Tongue (tissue), 2 donors: ENCODE results near the gene SLC2A8. TPM values are rescaled to one million over a fixed set of nuclear protein-coding genes. Genes with fewer than 3 reads are reported as not detected.
A peak's percentile ranks its signal among the peaks of the same experiment; 100 is the strongest.

Experiments
- DNase-seq: peaks from one replicate; pipeline ENCODE4 v3.0.0-alpha.2; 2015
- total RNA-seq: library from RNA; depleted of rRNA; stranded (reverse); fragments of >200 nt; gene quantifications from one replicate; pipeline ENCODE4 v1.2.3, GENCODE V29; 2014

Gene SLC2A8
- total RNA-seq, 1 donor from 2014 or later = 27.9 TPM

DNA sequence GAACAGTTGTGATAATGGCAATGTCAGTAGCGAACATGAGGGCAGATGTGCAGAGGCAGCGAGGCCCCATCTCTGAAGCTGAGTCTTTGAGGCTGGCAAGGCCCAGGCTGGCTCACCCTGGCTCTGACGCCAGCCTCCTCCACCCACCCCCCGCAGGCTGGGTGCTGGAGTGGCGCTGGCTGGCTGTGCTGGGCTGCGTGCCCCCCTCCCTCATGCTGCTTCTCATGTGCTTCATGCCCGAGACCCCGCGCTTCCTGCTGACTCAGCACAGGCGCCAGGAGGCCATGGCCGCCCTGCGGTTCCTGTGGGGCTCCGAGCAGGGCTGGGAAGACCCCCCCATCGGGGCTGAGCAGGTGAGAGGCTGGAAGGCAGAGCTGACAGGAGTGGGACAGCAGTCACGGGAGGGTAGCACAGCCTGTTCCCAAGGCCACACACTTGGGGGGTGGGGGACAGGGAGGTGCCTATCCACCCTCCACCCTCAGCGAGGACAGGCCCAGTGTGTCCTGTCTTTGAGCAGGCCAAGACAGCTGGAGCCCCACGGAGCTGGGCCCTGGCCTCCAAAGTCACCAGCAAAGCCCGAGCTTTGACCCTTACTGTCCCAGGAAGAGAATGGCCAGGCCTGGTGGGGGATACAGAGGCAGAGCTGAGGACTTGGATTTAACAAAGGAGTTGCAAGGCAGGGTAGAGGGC is 5.6 kb downstream of the SLC2A8 start:
- no peak for DNase-seq

DNA sequence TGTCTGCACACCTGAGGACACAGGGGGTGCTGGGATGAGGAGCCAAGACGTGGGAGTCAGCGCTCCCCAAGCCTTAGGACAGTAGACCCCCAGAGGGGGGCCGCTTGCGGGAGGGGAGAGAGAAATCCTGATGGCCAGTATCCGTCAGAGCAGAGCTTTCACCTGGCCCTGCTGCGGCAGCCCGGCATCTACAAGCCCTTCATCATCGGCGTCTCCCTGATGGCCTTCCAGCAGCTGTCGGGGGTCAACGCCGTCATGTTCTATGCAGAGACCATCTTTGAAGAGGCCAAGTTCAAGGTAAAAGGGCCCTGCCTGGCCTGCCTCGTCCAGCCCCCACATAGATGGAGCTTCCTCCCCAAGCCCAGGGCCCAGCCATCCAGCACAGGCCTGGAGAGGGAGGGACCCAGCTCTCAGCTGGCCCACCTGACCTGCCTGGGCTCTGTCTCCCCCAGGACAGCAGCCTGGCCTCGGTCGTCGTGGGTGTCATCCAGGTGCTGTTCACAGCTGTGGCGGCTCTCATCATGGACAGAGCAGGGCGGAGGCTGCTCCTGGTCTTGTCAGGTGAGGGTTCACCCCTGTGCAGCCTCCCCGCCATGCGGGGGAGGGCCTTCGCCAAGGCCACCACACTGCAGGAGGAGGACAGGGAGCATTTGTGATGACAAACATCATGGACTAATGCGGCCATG is 6.7 kb downstream of the SLC2A8 start:
- no peak for DNase-seq

DNA sequence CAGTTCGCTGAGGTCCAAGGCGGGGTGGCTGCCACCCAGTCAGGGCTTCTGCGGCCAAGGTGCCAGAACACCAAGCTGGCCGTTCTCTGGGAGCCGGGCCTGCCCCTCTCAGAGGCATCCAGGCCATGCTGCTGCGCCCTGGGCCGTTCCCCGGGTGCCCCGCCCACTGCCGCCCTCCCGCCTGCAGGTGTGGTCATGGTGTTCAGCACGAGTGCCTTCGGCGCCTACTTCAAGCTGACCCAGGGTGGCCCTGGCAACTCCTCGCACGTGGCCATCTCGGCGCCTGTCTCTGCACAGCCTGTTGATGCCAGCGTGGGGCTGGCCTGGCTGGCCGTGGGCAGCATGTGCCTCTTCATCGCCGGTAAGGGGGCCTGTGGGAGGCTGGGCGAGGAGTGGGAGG is 7.7 kb downstream of the SLC2A8 start:
- DNase-seq = no peak

DNA sequence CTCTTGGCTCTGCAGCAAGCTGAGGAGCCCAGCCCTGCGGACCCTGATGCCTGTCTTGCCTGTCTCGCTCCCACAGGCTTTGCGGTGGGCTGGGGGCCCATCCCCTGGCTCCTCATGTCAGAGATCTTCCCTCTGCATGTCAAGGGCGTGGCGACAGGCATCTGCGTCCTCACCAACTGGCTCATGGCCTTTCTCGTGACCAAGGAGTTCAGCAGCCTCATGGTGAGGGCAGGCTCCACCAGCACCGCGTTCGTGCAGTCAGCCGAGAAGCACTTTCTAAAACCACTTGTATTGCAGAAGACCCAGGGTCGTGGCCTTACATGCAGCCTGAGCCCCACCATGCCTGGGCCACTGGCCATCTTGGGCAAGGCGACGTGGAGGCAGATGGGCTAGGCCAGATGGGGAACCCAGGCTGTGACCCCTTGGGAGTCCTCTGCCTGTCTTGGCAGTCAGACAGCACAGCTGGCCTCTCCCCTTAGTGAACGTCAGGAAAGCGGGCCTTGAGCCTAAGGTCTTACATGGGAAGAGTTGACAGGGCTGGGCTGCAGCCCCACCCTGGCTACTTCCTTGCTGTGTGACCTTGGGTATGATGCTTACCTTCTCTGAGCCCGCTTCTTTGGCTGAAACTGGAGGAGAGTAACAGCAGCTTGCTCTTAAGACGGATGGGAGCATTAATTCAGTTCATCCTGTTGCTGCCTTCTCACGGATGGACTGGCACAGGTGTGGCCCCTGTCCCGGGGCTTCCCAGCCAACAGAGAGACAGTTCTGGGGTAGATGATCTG is 8.6 kb downstream of the SLC2A8 start:
- no peak for DNase-seq

DNA sequence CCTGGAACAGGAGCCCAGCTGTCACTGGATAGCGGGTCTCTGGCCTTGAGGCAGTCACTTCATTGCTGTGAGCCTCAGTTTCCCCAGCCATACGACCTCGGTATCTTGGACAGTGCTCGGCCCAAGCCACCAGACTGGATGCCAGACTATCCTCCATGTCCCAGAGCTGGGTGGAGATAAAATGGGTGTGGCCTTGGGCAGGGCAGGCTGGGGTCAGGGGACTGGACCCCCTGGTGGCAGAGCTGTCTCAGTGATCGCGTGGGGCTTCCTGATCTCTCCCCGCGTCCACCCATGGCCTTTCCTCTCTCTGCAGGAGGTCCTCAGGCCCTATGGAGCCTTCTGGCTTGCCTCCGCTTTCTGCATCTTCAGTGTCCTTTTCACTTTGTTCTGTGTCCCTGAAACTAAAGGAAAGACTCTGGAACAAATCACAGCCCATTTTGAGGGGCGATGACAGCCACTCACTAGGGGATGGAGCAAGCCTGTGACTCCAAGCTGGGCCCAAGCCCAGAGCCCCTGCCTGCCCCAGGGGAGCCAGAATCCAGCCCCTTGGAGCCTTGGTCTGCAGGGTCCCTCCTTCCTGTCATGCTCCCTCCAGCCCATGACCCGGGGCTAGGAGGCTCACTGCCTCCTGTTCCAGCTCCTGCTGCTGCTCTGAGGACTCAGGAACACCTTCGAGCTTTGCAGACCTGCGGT is 10.0 kb downstream of the SLC2A8 start:
- no peak for DNase-seq

DNA sequence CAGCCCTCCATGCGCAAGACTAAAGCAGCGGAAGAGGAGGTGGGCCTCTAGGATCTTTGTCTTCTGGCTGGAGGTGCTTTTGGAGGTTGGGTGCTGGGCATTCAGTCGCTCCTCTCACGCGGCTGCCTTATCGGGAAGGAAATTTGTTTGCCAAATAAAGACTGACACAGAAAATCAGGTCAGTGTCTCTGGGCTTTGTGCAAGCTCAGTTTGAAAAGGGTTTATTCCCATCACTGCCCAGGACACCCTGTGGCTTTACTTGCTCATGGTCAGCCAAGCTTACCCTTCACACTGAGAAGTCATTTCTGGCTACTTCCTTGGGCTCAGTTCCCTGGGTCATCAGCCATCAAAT is 10.5 kb downstream of the SLC2A8 start:
- DNase-seq = no peak

DNA sequence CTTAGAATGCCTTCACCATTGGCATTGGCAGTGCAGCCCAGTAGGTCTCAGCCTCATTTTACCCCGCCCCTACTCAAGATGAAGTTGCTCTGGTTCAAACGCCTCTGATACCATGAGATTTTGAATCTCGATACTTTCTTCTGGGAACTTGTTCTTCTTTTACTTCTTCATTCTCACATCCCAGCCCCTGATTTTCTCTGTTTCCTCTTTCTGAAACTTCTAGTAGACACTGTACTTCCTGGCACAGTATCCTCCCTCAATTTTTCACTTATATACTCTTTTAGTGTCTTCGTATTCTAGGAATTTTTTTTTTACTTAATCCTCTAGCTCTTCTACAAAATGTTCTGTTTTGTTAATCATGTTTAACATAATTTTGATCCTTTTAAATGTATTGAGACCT is 14.2 kb downstream of the SLC2A8 start:
- no peak for DNase-seq

DNA sequence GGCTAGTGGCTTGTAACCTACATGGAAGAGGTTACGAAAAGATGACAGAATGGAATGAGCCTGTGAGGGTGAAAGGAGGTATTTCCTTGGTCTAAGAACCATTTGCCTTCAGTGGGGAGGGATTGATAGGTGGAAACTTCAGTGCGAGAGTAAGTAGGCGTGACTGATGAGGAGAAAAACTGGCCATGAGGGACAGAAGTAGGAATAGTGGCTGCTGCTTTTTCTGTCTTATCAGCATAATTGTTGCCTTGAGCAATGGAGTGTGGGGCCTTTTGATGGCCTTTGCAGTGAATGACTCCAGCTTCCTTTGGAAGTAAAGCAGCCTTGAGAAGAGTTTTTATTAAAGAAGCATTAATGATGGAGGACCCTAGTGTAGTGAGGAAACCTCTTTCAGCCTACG is 18.2 kb downstream of the SLC2A8 start:
- no peak for DNase-seq

DNA sequence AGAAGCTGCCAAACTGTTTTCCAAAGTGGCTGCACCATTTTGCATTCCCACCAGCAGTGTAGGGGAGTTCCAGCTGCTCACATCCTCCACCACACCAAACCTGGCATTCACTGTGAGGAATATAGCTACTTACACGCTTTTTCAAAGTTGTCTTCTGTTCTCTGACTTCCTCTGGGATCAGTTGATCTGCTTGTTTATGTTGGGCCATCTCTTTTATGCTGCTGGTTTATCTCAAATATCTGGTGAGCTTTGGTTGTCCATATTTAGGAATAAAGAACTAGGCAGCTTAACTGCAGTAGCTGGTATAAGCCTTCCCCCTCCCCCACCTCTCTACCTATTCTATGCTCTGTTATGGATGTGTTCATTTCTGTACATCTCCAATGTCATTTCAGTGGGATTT is 18.7 kb downstream of the SLC2A8 start:
- DNase-seq = no peak

DNA sequence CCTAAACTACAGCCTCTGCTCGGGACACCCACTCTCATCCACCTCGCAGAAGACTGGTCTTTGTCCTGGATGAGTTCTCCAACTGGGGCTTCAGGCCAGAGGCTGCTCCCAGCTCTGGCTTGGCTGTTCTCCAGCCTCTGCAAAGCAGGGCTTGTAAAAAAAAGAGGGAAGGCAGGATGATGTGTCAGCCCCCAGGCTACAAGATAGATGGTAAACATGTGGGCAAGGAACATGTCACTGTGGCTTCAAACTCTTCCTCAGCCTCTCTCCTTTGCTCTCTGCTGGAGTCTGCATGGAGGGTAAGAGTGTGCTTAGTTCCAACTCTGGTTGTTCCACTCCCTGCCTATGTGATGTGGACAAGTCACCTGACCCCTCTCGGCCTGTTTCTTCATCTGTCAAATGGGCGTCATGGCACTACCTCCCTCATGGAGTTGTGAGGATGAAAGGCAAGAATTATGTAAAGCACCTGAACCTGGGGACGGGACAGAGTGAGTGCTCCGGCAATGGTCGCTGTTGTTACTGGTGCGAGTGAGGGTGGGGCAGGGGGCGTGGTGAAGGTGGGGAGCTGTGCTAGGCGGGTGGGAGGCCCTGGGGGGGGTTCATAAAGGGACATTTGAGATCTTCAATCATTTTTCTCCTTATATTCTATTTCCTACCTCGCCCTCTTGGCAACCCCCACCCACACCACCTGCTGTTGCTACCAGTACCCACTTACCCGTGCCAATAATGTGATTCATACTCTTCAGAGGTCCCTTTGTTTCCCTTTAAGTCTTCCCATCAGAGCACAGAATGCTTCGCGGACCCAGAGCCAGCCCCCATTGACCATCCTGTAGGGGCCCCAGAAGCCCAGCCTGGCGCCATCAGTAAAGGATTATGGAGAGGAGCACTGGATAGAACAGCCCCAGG is 20.4 kb downstream of the SLC2A8 start:
- peak; percentile 64 for DNase-seq

DNA sequence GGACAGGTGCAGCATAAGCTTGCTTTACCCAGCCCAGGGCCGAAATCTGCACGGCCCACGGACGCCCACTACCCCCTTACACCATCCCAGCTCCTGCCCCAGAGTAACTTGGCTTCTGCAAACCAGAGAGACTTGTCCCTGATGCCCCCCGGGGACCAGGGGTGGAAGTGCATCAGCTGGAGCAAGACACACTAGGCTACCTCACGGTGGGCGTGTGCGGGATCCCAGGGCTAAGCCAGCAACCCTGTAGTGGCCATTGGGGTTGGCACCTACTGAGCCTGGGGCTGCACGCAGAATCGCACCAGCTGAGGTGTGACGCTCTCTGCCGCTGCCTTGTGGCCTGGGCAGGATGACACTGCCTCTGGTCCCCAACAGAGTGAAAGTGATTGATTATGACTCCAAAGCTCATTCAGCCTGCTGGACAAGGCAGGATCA is 21.1 kb downstream of the SLC2A8 start:
- no peak for DNase-seq

DNA sequence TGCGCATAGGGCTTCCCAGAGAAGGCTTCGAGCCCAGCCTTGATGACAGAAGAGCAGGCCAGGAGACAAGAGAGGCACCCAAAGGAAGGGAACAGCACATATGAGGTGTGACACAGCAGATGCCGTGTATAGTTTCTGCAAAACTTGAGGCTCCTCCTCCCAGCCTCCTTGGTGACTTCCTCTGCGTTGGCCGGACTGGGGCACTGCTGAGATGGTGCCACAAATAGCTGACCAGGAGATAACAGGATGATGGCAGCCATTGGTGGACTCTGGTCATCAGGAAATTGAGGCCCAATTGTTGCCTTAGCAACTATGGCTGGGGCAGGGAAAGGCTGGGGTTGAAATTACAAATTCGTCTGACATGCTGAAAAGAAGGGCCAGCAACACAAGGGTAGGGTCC is 22.4 kb downstream of the SLC2A8 start:
- DNase-seq = no peak

DNA sequence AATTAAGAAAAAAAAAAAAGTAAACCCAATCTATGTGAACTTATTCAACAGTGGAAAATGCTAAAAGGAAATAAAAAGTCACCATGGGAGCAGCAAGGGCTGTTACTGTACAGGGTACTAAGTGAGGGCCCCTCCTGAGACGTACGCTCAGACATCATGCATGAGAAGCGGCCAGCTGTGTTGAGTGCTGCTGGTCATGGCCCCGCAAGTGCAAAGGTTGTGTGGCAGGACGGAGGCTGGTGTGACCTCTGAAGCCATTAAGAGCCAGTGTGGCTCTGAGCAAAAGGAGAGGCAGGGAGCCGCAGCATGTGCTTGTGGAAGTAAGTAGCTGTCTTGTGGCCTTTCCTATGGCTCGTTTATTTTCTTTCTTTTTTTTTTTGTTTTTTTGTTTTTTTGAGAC is 24.1 kb downstream of the SLC2A8 start:
- no peak for DNase-seq

DNA sequence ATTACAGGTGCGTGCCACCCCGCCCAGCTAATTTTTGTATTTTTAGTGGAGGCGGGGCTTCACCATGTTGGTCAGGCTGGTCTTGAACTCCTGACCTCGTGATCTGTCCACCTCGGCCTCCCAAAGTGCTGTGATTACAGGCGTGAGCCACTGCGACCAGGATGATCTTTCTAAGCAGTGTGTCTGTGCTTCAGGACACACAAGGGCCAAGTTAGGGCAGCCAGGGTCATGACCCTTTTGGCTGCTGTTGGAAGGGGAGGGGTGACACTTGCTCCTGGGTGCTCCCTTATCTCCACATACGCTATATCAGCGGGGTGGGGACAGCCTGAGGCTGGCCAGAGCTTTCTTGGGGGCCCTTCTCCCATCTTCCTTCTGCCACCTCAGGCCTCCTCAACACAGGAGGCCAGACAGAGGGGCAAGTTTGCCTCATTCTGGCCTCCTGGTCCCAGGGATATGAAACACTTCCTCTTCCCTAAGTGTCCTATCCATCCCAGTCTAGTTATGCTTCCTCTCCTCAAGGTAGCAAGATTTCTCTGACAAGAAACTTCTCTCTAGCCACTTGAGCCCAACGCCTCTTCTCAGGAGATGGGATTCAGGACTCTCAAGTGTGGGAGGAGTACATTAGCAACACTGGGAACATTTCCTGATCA is 25.3 kb downstream of the SLC2A8 start:
- DNase-seq = no peak

DNA sequence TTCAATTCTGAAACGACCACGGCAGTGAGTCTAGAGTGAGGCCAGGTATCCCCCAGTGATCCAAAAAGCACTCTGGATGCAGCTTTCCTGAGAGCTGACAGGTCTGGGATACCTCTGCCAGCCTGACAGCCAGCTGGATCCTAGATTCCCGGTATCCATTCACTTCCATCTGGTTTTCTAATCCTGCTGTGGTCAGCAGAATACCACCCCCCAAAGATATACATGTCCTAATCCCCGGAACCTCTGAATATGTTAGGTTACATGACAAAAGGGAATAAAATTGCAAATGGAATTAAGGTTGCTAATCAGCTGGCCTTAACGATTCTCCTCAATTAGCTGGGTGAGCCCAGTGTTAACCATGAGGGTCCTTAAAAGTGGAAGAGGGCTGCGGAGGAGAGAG is 25.8 kb downstream of the SLC2A8 start:
- DNase-seq = no peak

DNA sequence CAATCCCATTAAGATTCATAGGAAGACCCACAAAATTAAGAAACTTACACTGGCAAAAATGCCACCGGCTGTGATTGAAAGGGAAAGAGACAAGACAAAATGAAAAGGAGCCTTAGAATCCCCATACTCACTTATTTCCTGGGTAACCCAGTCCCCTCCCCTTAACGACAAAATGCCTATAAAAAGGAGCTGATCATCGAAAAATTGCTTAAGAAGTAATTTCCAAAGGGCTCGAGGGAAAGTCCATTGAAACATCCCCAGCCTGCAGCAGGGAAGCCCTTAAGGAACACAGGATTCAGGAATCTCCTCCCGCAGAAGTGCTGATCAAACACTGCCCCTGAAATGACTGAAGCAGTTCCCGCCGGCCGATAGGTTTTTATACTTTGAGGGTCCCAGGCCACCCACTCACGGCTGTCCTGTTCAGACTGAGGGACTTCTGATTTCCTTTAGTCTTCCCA is 26.5 kb downstream of the SLC2A8 start:
- no peak for DNase-seq

DNA sequence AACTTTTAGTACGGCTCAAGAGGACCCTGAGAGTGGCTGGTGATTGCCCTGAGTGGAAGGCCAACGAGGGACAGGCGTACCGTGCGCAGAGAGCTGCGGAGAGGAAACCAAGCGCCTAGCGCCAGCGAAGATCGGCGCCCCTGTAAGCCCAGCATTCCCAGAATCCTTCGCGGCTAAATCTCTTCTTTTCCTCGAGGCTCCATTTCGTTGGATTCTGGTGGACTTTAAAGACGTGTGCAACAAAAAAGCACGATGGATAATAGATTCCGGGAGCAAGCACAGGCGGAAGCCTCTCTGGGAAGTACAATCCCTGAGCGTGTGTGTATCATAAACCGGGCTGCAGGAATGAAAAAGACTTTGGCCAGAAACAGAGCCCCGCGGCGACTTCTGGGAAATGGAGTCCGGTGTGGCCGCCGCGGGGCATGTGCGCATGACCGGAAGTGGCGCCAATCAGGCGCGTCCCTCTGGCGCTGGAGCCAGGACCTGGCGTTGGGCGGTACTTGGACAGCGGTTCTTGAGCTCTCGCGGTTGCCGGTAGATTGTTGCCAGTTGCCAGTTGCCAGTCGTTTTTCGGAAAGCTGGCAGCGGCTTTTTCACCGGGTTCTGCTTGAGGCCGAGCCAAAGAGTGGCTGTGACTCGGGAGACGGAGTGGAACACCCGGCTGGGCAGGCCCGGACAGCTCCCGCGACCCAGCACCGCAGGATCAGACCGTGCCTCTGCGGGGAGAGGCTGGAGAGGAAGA is 27.1 kb downstream of the SLC2A8 start, which contains the start of gene ZNF79:
Gene ZNF79, plus strand, starts transcription at position 449 of the 742 bp plus-strand sequence. CDS start 406 bp downstream, outside the sequence.
- DNase-seq = peak; percentile 96

DNA sequence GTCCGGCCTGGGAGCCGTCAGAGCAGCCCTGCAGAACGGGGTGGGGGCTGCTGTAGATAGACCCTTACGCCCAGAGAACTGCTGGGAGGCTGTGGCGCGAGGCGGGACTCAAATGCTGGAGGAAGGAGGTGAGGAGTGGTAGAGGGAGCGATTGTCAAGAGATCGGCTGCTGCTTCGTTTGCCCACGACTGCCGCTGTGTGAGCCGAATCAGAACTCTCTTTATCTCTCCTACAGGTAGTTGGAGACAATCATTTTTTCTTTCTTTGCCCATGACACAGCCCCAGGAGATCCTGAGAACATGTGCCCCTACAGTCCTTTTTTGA is 27.7 kb downstream of the SLC2A8 start:
- DNase-seq = no peak

DNA sequence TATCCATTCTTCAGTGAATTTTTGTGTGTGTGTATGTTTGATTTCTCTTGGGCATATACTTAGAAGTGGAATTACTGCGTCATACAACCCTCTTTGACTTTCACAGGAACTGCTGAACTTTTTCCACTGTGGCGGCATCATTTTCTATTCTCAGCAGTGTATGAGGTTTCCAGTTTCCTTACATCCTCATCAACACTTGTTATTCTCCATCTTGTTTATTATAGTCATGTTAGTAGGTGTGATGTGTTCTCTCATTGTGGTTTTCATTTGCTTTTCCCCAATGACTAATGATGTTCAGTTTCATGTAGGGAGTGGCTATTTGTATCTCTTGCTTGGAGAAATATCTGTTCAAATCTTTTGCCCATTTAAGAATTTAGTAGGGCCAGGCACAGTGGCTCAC is 29.8 kb downstream of the SLC2A8 start:
- DNase-seq = no peak

DNA sequence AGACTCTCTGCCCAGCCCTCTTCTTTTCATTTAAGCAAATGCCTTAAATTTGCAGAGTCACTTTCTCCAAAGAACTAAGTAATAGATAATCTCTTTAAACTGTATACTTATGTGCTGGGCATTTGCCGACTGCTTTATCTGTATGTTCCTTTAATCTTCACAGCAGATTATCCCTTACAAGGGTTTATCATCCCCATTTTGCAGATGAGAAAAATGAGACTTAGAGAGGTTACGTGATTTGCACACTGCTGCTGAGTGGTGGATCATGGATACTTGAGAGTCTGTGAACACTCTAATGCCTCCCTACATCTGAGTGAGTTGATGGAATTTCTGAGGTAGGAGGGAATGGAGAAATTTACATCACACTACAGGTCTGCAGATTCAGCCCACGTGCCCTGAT is 31.4 kb downstream of the SLC2A8 start:
- DNase-seq = no peak
